Measurements from ENCODE around the gene LY6G5C. TPM values are rescaled to one million over a fixed set of nuclear protein-coding genes. Genes with fewer than 3 reads are reported as not detected.
A peak's percentile ranks its signal among the peaks of the same experiment; 100 is the strongest.

The LY6G5C gene
- total RNA-seq, 2 experiments from 2014 or later, result 3.5 to 4.6 TPM

- no peaks in the 10 kb centered on the region for H3K9me3 Mint-ChIP-seq
- DNase-seq (no peak), ATAC-seq (ENCODE audit: low read depth) (no peak)
- H3K4me1 Mint-ChIP-seq, result peaks cover 30% of the 10 kb centered on the region
- no peak overlapping the region for H3K27ac Mint-ChIP-seq
- no peaks in the 10 kb centered on the region for H3K27me3 Mint-ChIP-seq
- H3K36me3 Mint-ChIP-seq, result peaks cover 9% of the 10 kb centered on the region
- POLR2A ChIA-PET, result no interaction called here
- no peak overlapping the region for H3K4me3 Mint-ChIP-seq
Measured at GRCh38 chr6:31676904-31677303, 4.0 kb downstream of the LY6G5C start.

GRCh38 chr6:31676322-31676903 lies 4.5 kb downstream of the LY6G5C start:
- DNase-seq (no peak), ATAC-seq (ENCODE audit: low read depth) (no peak)
- H3K27ac Mint-ChIP-seq, result peak overlapping the region; percentile 6
- H3K9me3 Mint-ChIP-seq, result no peaks in the 10 kb centered on the region
- no peaks in the 10 kb centered on the region for H3K27me3 Mint-ChIP-seq
- POLR2A ChIA-PET, result interaction anchor here (0.7 kb wide), 1 partner anchor 129 kb away, joined by 6 read pairs; the partner anchor contains the start of genes ATP6V1G2 and NFKBIL1
- H3K4me1 Mint-ChIP-seq, result peaks cover 28% of the 10 kb centered on the region
- H3K36me3 Mint-ChIP-seq, result peaks cover 9% of the 10 kb centered on the region
- no peak overlapping the region for H3K4me3 Mint-ChIP-seq

- DNase-seq (no peak), ATAC-seq (ENCODE audit: low read depth) (no peak)
- H3K4me1 Mint-ChIP-seq, result peaks cover 18% of the 10 kb centered on the region
- peak within 1 kb of the TSS; percentile 52 for H3K27ac Mint-ChIP-seq
- no peaks in the 10 kb centered on the region for H3K9me3 Mint-ChIP-seq
- POLR2A ChIA-PET, result interaction anchor here (3.2 kb wide), 1 partner anchor 18 kb away, joined by 11 read pairs; the partner anchor contains the start of gene BAG6
- H3K4me3 Mint-ChIP-seq, result no peak within 1 kb of the TSS
- H3K27me3 Mint-ChIP-seq, result no peaks in the 10 kb centered on the region
- H3K36me3 Mint-ChIP-seq, result peaks cover 48% of the 10 kb centered on the region
Measured at GRCh38 chr6:31669676-31670075, 11.2 kb downstream of the LY6G5C start, which contains the start of gene LY6G5B. TSS of gene LY6G5B (plus strand) at chr6:31669976. CDS start at chr6:31670951, 975 bp downstream.

GRCh38 chr6:31666337-31666965 lies 14.4 kb downstream of the LY6G5C start:
- H3K27me3 Mint-ChIP-seq, result no peaks in the 10 kb centered on the region
- H3K4me3 Mint-ChIP-seq, result peak overlapping the region; percentile 96
- peak overlapping the region; percentile 98 for H3K27ac Mint-ChIP-seq
- no peak for ATAC-seq (ENCODE audit: low read depth)
- peaks cover 61% of the 10 kb centered on the region for H3K36me3 Mint-ChIP-seq
- POLR2A ChIA-PET, result interaction anchor here (0.9 to 7.0 kb wide), 6 partner anchors 13 to 161 kb away, joined by 3 to 138 read pairs (median 14); partner anchors contain the start of genes APOM, BAG6, CLIC1 and HSPA1B
- H3K9me3 Mint-ChIP-seq, result no peaks in the 10 kb centered on the region
- no peak for DNase-seq
- peaks cover 35% of the 10 kb centered on the region for H3K4me1 Mint-ChIP-seq

- H3K27ac Mint-ChIP-seq, result peak within 1 kb of the TSS; percentile 98
- peaks cover 42% of the 10 kb centered on the region for H3K4me1 Mint-ChIP-seq
- H3K27me3 Mint-ChIP-seq, result no peaks in the 10 kb centered on the region
- peak within 1 kb of the TSS; percentile 96 for H3K4me3 Mint-ChIP-seq
- peaks cover 60% of the 10 kb centered on the region for H3K36me3 Mint-ChIP-seq
- ATAC-seq (ENCODE audit: low read depth) (peak; percentile 86), DNase-seq (peak; percentile 95)
- POLR2A ChIA-PET, result interaction anchor here (1.0 to 7.0 kb wide), 19 partner anchors 13 to 453 kb away, joined by 3 to 138 read pairs (median 5); partner anchors contain the start of genes APOM, BAG6, CLIC1 and DDX39B
- H3K9me3 Mint-ChIP-seq, result no peaks in the 10 kb centered on the region
Measured at GRCh38 chr6:31665501-31666336, 15.1 kb downstream of the LY6G5C start, which contains the start of gene CSNK2B. TSS of gene CSNK2B (plus strand) at chr6:31666080. CDS start at chr6:31666832, 752 bp downstream.

GRCh38 chr6:31664790-31665500 lies 15.9 kb downstream of the LY6G5C start, which contains the start of gene GPANK1:
TSS of gene GPANK1 (minus strand) at chr6:31664997. CDS start at chr6:31664478, 519 bp downstream.
- H3K9me3 Mint-ChIP-seq, result no peaks in the 10 kb centered on the region
- POLR2A ChIA-PET, result interaction anchor here (0.7 to 7.0 kb wide), 27 partner anchors 9 to 1124 kb away, joined by 3 to 138 read pairs (median 4); partner anchors contain the start of genes APOM, BAG6, CLIC1 and DDAH2
- no peaks in the 10 kb centered on the region for H3K27me3 Mint-ChIP-seq
- peak within 1 kb of the TSS; percentile 98 for H3K27ac Mint-ChIP-seq
- peaks cover 56% of the 10 kb centered on the region for H3K36me3 Mint-ChIP-seq
- peaks cover 42% of the 10 kb centered on the region for H3K4me1 Mint-ChIP-seq
- ATAC-seq (ENCODE audit: low read depth) (peak; percentile 27), DNase-seq (peak; percentile 86)
- H3K4me3 Mint-ChIP-seq, result peak within 1 kb of the TSS; percentile 96

GRCh38 chr6:31663961-31664789 lies 16.7 kb downstream of the LY6G5C start:
- Mint-ChIP-seq H3K27me3 (no peaks in the 10 kb centered on the region), H3K9me3 (no peaks in the 10 kb centered on the region), H3K4me3 (peak overlapping the region; percentile 96), H3K36me3 (peaks cover 57% of the 10 kb centered on the region), H3K4me1 (peaks cover 45% of the 10 kb centered on the region), H3K27ac (peak overlapping the region; percentile 98)
- no peak for ATAC-seq (ENCODE audit: low read depth)
- DNase-seq, result no peak
- POLR2A ChIA-PET, result interaction anchor here (0.7 to 7.0 kb wide), 29 partner anchors 10 to 1123 kb away, joined by 3 to 138 read pairs (median 4); partner anchors contain the start of genes ABHD16A, APOM, BAG6 and CLIC1

- POLR2A ChIA-PET, result interaction anchor here (0.8 to 7.0 kb wide), 9 partner anchors 10 to 159 kb away, joined by 3 to 138 read pairs (median 6); partner anchors contain the start of genes ABHD16A, APOM, BAG6 and CLIC1
Measured at GRCh38 chr6:31663126-31663960, 17.5 kb downstream of the LY6G5C start.

GRCh38 chr6:31662124-31662723 lies 18.6 kb downstream of the LY6G5C start:
- POLR2A ChIA-PET, result interaction anchor here (0.6 to 7.0 kb wide), 5 partner anchors 9 to 179 kb away, joined by 3 to 138 read pairs (median 4); partner anchors contain the start of genes APOM, BAG6 and LSM2
- no peak for ATAC-seq (ENCODE audit: low read depth)
- H3K27me3 Mint-ChIP-seq, result no peaks in the 10 kb centered on the region
- no peak for DNase-seq
- H3K36me3 Mint-ChIP-seq, result peaks cover 51% of the 10 kb centered on the region
- peak overlapping the region; percentile 45 for H3K27ac Mint-ChIP-seq
- H3K9me3 Mint-ChIP-seq, result no peaks in the 10 kb centered on the region
- H3K4me1 Mint-ChIP-seq, result peaks cover 54% of the 10 kb centered on the region
- H3K4me3 Mint-ChIP-seq, result peak overlapping the region; percentile 68

More at GRCh38 chr6:31663126-31663960, 17.5 kb downstream of the LY6G5C start:
- DNase-seq (no peak), ATAC-seq (ENCODE audit: low read depth) (no peak)
- Mint-ChIP-seq H3K27ac (peak overlapping the region; percentile 98), H3K36me3 (peaks cover 55% of the 10 kb centered on the region), H3K9me3 (no peaks in the 10 kb centered on the region), H3K4me1 (peaks cover 52% of the 10 kb centered on the region), H3K4me3 (peak overlapping the region; percentile 96), H3K27me3 (no peaks in the 10 kb centered on the region)

- Mint-ChIP-seq H3K27me3 (no peaks in the 10 kb centered on the region), H3K27ac (peak overlapping the region; percentile 79), H3K36me3 (peaks cover 48% of the 10 kb centered on the region), H3K4me3 (peak overlapping the region; percentile 92), H3K4me1 (peaks cover 52% of the 10 kb centered on the region), H3K9me3 (no peaks in the 10 kb centered on the region)
- POLR2A ChIA-PET, result interaction anchor here (0.6 to 7.0 kb wide), 13 partner anchors 8 to 241 kb away, joined by 3 to 138 read pairs (median 4); partner anchors contain the start of genes ABHD16A, APOM, BAG6 and CLIC1
- no peak for DNase-seq
- ATAC-seq (ENCODE audit: low read depth), result no peak
Measured at GRCh38 chr6:31661262-31662123, 19.4 kb downstream of the LY6G5C start.

All from activated naive CD8-positive, alpha-beta T cell treated with anti-CD3 and anti-CD28 coated beads, Interleukin-2, amount 10 ng/mL, durations not matched to agents 7 days and 5 days (primary cell).